GM13976 (cell line): ENCODE results near the gene LMAN2.
A peak's percentile ranks its signal among the peaks of the same experiment; 100 is the strongest.

ENCODE experiments used
- DNase-seq: peaks from one replicate; pipeline ENCODE4 v3.0.0; 2012; ENCODE audit warnings: low spot score
- in situ Hi-C: fragments of 300-500 bp; cut with MboI; formaldehyde crosslinking; loops from one replicate; pipeline ENCODE4 v1.12.0; 2022; ENCODE audit warnings: low sequenced_read_pairs, mixed read lengths, inconsistent platforms; ENCODE audit not compliant: unreplicated experiment
- TF ChIP-seq, protein P1 (sequence below): IDR thresholded peaks from 2 replicates; pipeline ENCODE4 v1.5.1; 2012; ENCODE audit warnings: borderline replicate concordance, mild to moderate bottlenecking; ENCODE audit not compliant: insufficient read depth; ENCODE audit errors: extremely low read depth, missing control alignments, control extremely low read depth

The LMAN2 gene

DNA sequence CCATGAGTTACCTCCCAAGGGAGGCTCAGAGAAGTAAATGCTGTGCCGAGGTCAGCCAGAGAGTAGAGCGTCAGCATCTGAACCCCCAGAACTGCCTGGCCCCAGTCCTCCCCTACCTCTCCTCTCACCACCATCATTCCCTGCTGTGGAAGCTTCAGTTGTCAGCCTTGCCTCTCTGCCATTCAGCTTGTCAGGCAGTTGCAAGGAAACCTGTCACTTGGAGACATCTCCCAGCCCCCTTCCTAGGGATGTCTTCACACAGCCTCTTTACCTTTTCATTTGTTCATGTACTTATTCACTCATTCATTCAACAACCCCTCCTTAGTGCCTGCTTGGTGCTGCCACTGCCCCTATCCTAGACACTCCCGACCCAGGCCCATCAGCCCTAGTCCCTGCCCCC lies 8.4 kb upstream of the LMAN2 start:
- DNase-seq = no peak
- in situ Hi-C loops = no loop called here

DNA sequence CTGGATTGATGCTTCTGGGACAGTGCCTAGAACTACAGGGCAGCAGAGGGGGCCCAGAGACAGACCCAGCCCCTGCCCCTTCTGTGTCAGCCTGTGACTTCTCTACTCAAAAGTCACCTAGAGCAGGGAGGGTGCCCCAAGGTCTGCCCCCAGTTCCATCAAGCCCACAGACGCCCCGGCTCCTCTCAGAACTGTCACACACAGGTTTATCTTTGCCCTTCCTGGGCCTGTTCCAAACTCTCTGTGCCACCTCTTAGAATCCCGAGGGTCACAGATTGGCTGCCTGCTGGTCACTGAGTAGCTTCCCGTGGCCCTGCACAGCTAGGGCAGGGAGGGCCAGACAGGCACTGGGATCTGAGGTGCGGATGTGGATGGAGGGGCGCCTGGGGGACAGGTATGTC lies 8.0 kb upstream of the LMAN2 start:
- DNase-seq = no peak
- in situ Hi-C loops = no loop called here

More for the DNA sequence above, 8.4 kb upstream of the LMAN2 start:
- TF ChIP-seq, protein P1, sequence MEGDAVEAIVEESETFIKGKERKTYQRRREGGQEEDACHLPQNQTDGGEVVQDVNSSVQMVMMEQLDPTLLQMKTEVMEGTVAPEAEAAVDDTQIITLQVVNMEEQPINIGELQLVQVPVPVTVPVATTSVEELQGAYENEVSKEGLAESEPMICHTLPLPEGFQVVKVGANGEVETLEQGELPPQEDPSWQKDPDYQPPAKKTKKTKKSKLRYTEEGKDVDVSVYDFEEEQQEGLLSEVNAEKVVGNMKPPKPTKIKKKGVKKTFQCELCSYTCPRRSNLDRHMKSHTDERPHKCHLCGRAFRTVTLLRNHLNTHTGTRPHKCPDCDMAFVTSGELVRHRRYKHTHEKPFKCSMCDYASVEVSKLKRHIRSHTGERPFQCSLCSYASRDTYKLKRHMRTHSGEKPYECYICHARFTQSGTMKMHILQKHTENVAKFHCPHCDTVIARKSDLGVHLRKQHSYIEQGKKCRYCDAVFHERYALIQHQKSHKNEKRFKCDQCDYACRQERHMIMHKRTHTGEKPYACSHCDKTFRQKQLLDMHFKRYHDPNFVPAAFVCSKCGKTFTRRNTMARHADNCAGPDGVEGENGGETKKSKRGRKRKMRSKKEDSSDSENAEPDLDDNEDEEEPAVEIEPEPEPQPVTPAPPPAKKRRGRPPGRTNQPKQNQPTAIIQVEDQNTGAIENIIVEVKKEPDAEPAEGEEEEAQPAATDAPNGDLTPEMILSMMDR = no peak

DNA sequence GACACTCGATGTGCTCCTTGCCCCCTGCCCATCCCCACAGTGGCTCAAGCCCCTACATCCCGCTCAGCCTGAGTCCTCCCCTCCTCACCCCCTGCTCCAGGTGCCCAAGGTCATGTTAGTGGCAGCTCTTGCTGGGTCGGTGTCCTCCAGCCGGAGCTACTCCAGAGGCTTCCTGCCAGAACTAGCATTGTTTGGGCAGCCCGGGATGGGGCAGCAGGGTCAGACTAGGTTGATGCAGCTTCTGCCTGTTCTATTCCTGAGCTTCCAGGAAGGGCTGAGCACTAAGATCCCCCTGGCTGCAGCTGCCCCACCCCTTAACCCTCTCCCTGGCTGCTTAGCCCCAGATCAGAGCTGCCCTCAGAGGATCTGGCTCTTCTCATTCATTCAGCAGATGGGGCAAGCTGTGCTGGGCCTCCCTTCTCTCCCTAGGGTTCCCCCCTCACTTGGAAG lies 6.9 kb upstream of the LMAN2 start:
- in situ Hi-C loops = no loop called here
- DNase-seq = no peak
- TF ChIP-seq, protein P1 = no peak

More for the DNA sequence above, 8.0 kb upstream of the LMAN2 start:
- TF ChIP-seq, protein P1 = no peak

DNA sequence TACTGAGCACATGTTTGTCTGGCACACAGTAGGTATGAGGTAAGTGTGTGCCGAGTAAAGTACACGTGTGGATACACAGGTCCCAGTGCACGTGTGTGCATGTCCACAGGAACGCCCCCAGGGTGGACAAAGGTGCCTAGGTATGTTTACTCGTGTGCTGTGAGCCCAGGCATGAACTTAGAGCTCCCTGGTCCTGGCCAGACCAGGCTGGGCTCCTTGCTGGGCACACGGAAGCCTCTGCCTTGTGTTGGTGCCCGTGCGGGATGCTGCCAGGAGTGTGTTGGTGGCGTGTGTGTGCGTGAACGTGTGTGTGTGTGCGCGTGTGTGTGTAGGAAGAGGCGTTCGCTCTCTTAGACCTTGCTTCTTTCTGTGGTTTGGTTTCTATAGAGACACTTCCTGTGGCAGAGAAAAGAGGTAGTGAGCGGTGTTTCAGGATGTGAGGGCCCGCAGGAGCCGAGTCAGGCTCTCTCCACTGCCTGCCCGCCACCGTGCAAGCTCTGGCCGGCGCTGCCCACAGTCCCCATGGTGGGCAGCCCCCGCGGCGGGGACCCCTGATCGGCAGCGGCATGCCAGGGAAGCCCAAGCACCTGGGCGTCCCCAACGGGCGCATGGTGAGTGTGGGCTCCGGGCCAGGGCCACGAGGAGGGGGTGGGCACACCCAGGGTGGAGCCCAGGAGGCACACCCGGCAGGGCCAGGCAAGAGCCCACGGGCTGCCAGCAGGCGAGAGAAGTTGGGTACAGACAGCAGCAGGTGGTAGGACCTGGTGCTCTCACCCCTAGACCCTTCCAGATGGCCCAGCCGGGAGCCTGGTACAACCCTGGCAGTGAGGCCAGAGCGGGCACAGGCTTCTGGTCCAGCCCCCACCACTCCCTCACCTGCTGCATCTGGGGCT lies 6.2 kb upstream of the LMAN2 start, which contains the start of gene RGS14:
TSS of gene RGS14 (plus strand) at position 466 of the 893 bp plus-strand sequence. CDS start at position 567, 101 bp downstream.
- peak; percentile 93 for DNase-seq
- TF ChIP-seq, protein P1 = no peak
- in situ Hi-C loops = no loop called here

DNA sequence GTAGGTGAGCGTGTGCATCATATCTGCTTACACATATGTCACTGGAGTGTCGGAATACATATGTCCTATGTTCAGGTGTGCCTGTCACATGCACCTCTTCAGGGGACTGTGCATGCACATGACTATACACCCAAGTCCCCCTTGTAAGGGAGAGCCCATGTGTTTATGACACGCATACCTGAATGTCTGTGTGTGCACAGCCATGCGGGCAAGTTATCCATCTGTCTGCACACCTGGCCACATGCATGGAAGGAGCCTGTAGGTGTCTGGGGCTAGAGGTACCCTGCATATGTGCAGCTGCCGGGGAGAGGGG lies 5.6 kb upstream of the LMAN2 start:
- in situ Hi-C loops = no loop called here
- DNase-seq = no peak
- TF ChIP-seq, protein P1 = no peak

DNA sequence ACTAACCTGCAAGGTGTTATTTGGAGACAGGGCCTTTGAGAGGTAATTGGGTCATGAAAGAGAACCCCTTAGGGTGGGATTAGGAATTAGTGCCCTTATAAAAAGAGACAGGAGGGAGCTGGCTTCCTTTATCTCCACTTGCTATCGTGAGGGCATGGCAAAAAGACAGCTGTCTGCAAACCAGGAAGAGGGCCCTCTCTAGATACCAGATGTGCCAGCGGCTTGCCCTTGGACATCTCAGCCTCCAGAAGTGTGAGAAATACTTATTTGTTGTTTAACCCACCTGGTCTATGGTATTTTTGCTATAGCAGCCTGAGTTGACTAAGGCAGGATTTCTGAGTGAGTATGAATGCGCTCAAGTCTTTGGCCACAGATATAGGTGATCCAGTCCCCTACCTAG lies 5.3 kb upstream of the LMAN2 start:
- DNase-seq = no peak
- TF ChIP-seq, protein P1 = no peak
- in situ Hi-C loops = no loop called here

DNA sequence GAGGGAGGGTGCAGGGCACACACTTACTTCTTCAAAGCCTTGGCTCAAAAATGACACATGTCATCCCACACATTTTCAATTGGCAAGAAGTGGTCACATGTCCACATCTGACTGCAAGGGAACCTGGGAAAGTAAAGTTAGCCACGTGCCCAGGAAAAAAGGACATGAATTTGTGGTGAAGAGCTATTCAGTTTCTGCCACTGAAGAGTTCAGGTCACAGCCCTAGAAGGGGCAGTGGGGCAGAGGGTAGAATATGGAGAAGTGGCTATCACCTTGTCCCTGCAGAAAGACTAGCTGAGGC lies 4.3 kb upstream of the LMAN2 start:
- TF ChIP-seq, protein P1 = no peak
- in situ Hi-C loops = no loop called here
- DNase-seq = no peak
